HT1080 (cell line): ENCODE measurements around the gene NSFL1C. TPM values are rescaled to one million over a fixed set of nuclear protein-coding genes. Genes with fewer than 3 reads are reported as not detected.

Experiments
- DNase-seq: peaks from one replicate; pipeline ENCODE4 v3.0.0-alpha.2; 2015; ENCODE audit warnings: low read depth
- total RNA-seq: library from RNA; depleted of rRNA; stranded (reverse); fragments of >200 nt; shearing (Covaris generic); gene quantifications from 2 replicates; pipeline ENCODE4 v1.2.3, GENCODE V29; 2014; rRNA removed

NSFL1C gene
- total RNA-seq, 1 experiment from 2014 or later: 48.4 TPM

DNA sequence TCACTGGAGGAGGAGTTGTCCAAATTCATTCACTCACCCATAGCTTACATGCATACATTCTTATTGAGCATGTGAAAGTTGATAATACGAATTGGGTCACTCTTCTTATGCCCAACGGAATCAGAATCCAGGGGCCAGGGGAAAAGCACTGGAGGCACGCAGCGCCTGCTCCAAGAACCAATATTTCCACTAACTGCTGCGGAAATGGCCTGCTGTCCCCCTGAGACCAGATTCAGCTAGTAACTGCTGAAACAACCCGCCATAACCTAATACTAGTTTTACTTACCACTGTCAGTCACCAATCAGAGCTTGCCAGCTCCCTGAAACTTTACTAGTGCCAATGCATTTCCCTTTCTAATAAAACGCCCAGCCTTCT lies 73.2 kb downstream of the NSFL1C start:
- DNase-seq: no peak

DNA sequence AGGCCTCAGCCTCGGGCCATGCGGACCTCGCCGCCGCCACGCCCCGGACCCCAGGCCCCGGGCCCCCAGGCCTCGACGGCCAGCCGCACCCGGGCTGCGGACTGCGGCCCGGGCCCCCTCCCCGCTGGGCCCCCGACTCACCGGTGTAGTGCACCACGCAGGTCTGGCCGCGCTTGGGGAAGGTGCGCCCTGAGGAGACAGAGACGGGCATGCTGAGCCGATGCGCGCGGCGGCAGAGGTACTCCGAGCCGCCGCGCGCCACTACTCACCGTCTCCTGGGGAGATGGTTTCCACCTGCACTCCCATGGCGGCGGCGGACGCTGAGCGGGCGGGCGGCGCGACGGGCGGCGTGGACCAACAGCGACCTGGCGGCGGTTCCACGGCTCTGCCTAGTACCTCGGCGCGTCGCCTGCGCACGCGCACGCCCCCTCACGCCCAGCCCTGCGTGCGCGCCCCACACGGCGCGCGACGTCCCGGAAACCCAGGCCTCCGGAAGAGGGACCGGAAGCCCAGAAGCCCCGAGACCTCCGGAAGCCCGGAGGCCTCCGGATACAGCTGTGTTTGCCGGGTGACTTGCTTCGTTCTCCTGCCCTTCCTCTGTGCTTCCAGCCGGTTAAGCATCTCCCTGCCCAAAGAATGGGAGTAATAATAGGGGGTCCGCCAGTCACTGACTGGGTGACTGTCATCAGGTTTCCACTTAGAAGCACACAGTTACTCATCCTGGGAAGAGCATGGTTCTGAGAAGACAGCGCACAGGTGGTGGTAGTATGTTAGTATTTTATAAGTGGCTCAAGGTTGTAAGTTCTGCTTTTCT lies 73.7 kb downstream of the NSFL1C start, which contains the start of gene FKBP1A:
Gene FKBP1A (minus strand): TSS at position 362 of the 814 bp plus-strand sequence. CDS start 56 bp downstream, at position 306.
- peak; percentile 96 for DNase-seq

- DNase-seq: no peak
These were observed 74.3 kb downstream of the NSFL1C start for GRCh38 chr20:1392443-1392692.

Other genes starting within 250 kb of the NSFL1C start
- gene RAD21L1, start 240.8 kb downstream of the NSFL1C start, total RNA-seq: 0.17 and 0.59 TPM in 2 replicates
- gene SNPH, start 200.6 kb downstream of the NSFL1C start, total RNA-seq: 7.3 and 7.8 TPM in 2 replicates
- 0.67 and 1.1 TPM in 2 replicates for gene SDCBP2, start 137.7 kb downstream of the NSFL1C start, total RNA-seq
- 181 and 419 TPM in 2 replicates for gene FKBP1A, start 73.8 kb downstream of the NSFL1C start, total RNA-seq
- not detected in 2 replicates for gene SIRPB2, start 24.6 kb upstream of the NSFL1C start, total RNA-seq
- not detected in 2 replicates for gene SIRPD, start 90.9 kb upstream of the NSFL1C start, total RNA-seq
- gene SIRPB1, start 153.2 kb upstream of the NSFL1C start, total RNA-seq: 0.16 and 1.0 TPM in 2 replicates
- gene SIRPG, start 190.9 kb upstream of the NSFL1C start, total RNA-seq: 0.03 TPM in 1 of 2 replicates, not detected in the other